ENCODE measurements around the gene TRIM43. TPM values are rescaled to one million over a fixed set of nuclear protein-coding genes. Genes with fewer than 3 reads are reported as not detected.
A peak's percentile ranks its signal among the peaks of the same experiment; 100 is the strongest.
"Not testable (repeated sequence)": the region's sequence is repeated elsewhere in the genome, so short reads cannot be mapped to it uniquely, and the experiment has no call there.

Gene TRIM43
- total and polyA plus RNA-seq, 2 of the 4 experiments (the other 2 are of a cell fraction): not detected

- H3K9me1 ChIP-seq (ENCODE audit: insufficient read depth, low read length); H3K36me3 ChIP-seq (ENCODE audit: control insufficient read depth, insufficient read depth, low read length); H3K4me3 ChIP-seq (ENCODE audit: insufficient read depth, low read depth, low read length); H3K4me1 ChIP-seq (ENCODE audit: control insufficient read depth, insufficient read depth, low read length); H2AFZ ChIP-seq (replicated peaks; ENCODE audit: low read length, poor library complexity); H4K5ac ChIP-seq (ENCODE audit: low read depth, low read length); CTCF ChIA-PET; H3K4me2 ChIP-seq (ENCODE audit: low read depth, low read length); H2BK120ac ChIP-seq (ENCODE audit: low read depth, low read length); H2BK20ac ChIP-seq (ENCODE audit: low read depth, low read length); intact Hi-C loops (cut with micrococcal nuclease); dilution Hi-C loops (cut with HindIII; ENCODE audit: low sequenced_read_pairs, unreplicated experiment); H3K79me1 ChIP-seq (ENCODE audit: low read depth in 1 of 2, low read length in 2 of 2); BruUV-seq (replicated peaks); H3K27me3 ChIP-seq (ENCODE audit: control insufficient read depth, insufficient read depth, low read length); in situ Hi-C loops (cut with MboI; ENCODE audit: low sequenced_read_pairs); H3K27ac ChIP-seq (ENCODE audit: insufficient read depth, low read length); H3K9me3 ChIP-seq (ENCODE audit: control insufficient read depth, insufficient read depth, low read length); H3K9ac ChIP-seq (ENCODE audit: low read depth, low read length); H2BK15ac ChIP-seq (ENCODE audit: low read depth, low read length); POLR2A ChIA-PET (ENCODE audit: unreplicated experiment); H3K56ac ChIP-seq (ENCODE audit: extremely low read depth, insufficient read depth, low read length); H2AK9ac ChIP-seq (replicated peaks; ENCODE audit: low read depth, low read length, poor library complexity); H2AK5ac ChIP-seq (ENCODE audit: low read depth, low read length); H3K23ac ChIP-seq (ENCODE audit: low read depth, low read length); H4K20me1 ChIP-seq (ENCODE audit: insufficient read depth, low read length): not testable (repeated sequence)
- Histone ChIP-seq H3K18ac (ENCODE audit: low read depth, low read length) (peak overlapping the region; percentile 59; the same call in 1 of the 2 replicates), H2BK5ac (ENCODE audit: low read depth, low read length, poor library complexity, severe bottlenecking) (peak overlapping the region; percentile 39), H4K8ac (ENCODE audit: low read depth in 2 of 2, low read length in 2 of 2) (peak overlapping the region in 1 of 2 experiments; percentile 47; a peak in 1 of 4 replicates), H3K14ac (replicated peaks; ENCODE audit: low read depth, low read length) (0 out of 2 replicates have a peak overlapping the region, but pooled peaks have one; percentile 25), H3K4ac (ENCODE audit: low read depth, low read length) (peak overlapping the region; percentile 50; the same call in 1 of the 2 replicates), H4K91ac (ENCODE audit: insufficient read depth, low read depth, low read length) (peak overlapping the region; percentile 11; the same call in 1 of the 2 replicates)
- DNase-seq: peak; percentile 85
- WGBS, 2 experiments (ENCODE audit: extremely low coverage in 2 of 2, insufficient read length in 1 of 2): no CpG with 5 or more reads among the region's 2 CpGs
- ATAC-seq (ENCODE audit: low read depth): peak; percentile 81
- peak; percentile 37; the same call in 1 of the 2 replicates for TF ChIP-seq CEBPB (IDR thresholded peaks at IDR 0.05; ENCODE audit: low read depth, low read length)
Observed at GRCh38 chr2:95641787-95642186, 50.0 kb downstream of the TRIM43 start.

- H3K9me3 ChIP-seq (ENCODE audit: control insufficient read depth, insufficient read depth, low read length); H3K4me1 ChIP-seq (ENCODE audit: control insufficient read depth, insufficient read depth, low read length); BruUV-seq (replicated peaks); intact Hi-C loops (cut with micrococcal nuclease); H2AFZ ChIP-seq (replicated peaks; ENCODE audit: low read length, poor library complexity); in situ Hi-C loops (cut with MboI; ENCODE audit: low sequenced_read_pairs); H3K9ac ChIP-seq (ENCODE audit: low read depth, low read length); DNase-seq; H4K20me1 ChIP-seq (ENCODE audit: insufficient read depth, low read length); H3K27me3 ChIP-seq (ENCODE audit: control insufficient read depth, insufficient read depth, low read length); H3K4me3 ChIP-seq (ENCODE audit: insufficient read depth, low read depth, low read length); POLR2A ChIA-PET (ENCODE audit: unreplicated experiment); H2AK9ac ChIP-seq (replicated peaks; ENCODE audit: low read depth, low read length, poor library complexity); H3K4me2 ChIP-seq (ENCODE audit: low read depth, low read length); H3K79me1 ChIP-seq (ENCODE audit: low read depth in 1 of 2, low read length in 2 of 2); H3K9me1 ChIP-seq (ENCODE audit: insufficient read depth, low read length); CTCF ChIA-PET; dilution Hi-C loops (cut with HindIII; ENCODE audit: low sequenced_read_pairs, unreplicated experiment); H3K36me3 ChIP-seq (ENCODE audit: control insufficient read depth, insufficient read depth, low read length): not testable (repeated sequence)
- peak; percentile 4 for ATAC-seq (ENCODE audit: low read depth)
- Histone ChIP-seq H2BK5ac (ENCODE audit: low read depth, low read length, poor library complexity, severe bottlenecking) (peak overlapping the region; percentile 97), H3K23ac (ENCODE audit: low read depth, low read length) (peak overlapping the region; percentile 90; the same call in 1 of the 2 replicates), H4K5ac (ENCODE audit: low read depth, low read length) (peak overlapping the region; percentile 89), H4K91ac (ENCODE audit: insufficient read depth, low read depth, low read length) (peak overlapping the region; percentile 38), H2BK15ac (ENCODE audit: low read depth, low read length) (peak overlapping the region; percentile 83; the same call in 1 of the 3 replicates), H4K8ac (ENCODE audit: low read depth in 2 of 2, low read length in 2 of 2) (peak overlapping the region; percentile 77 to 88; a peak in 3 of 4 replicates), H2BK120ac (ENCODE audit: low read depth, low read length) (peak overlapping the region; percentile 95), H3K4ac (ENCODE audit: low read depth, low read length) (peak overlapping the region; percentile 96), H3K18ac (ENCODE audit: low read depth, low read length) (peak overlapping the region; percentile 80), H3K27ac (ENCODE audit: insufficient read depth, low read length) (peak overlapping the region; percentile 79), H3K56ac (ENCODE audit: extremely low read depth, insufficient read depth, low read length) (peak overlapping the region; percentile 30; the same call in 1 of the 2 replicates), H2AK5ac (ENCODE audit: low read depth, low read length) (peak overlapping the region; percentile 94), H2BK20ac (ENCODE audit: low read depth, low read length) (peak overlapping the region; percentile 92; the same call in 1 of the 2 replicates), H3K14ac (replicated peaks; ENCODE audit: low read depth, low read length) (peak overlapping the region; percentile 91)
- no CpG with 5 or more reads among the region's 2 CpGs for WGBS, 2 experiments (ENCODE audit: extremely low coverage in 2 of 2, insufficient read length in 1 of 2)
Observed at GRCh38 chr2:95642360-95642759, 50.6 kb downstream of the TRIM43 start.

Measured in IMR-90 (cell line).